ENCODE measurements around the gene ATG101.

GRCh38 chr12:52123487-52124186 lies 53.9 kb downstream of the ATG101 start:
- TF ChIP-seq POLR2A (IDR thresholded peaks at IDR 0.05; ENCODE audit: low read depth) = no peak
- no peak for TF ChIP-seq CTCF (IDR thresholded peaks at IDR 0.05)
- TF ChIP-seq POLR2AphosphoS5 (IDR thresholded peaks at IDR 0.05) = no peak
- no peak for TF ChIP-seq EP300 (IDR thresholded peaks at IDR 0.05)

All from esophagus muscularis mucosa (tissue), 4 donors.